Tibial nerve (tissue), 4 donors: ENCODE results near the gene ATP6V1E1. TPM values are rescaled to one million over a fixed set of nuclear protein-coding genes. Genes with fewer than 3 reads are reported as not detected.

Source experiments
- DNase-seq, 2 donors: peaks; one replicate each; pipeline ENCODE4 v3.0.0-alpha.2; 2019; ENCODE audit warnings: low spot score in 2 of 2
- H3K27ac ChIP-seq, 4 donors: fragments of 200-600 bp; sonication (generic) in 3 of 4; one replicate each; pipeline ENCODE4 v1.5.1; 2017 to 2019; ENCODE audit warnings: mild to moderate bottlenecking in 1 of 4
- H3K27me3 ChIP-seq, 2 donors: fragments of 200-600 bp; sonication (generic) in 1 of 2; one replicate each; pipeline versions ENCODE4 v1.5.1 to v1.6.0; 2017 to 2019
- H3K36me3 ChIP-seq, 3 donors: fragments of 200-600 bp; sonication (generic); one replicate each; pipeline ENCODE4 v1.5.1; 2018 to 2019
- H3K4me1 ChIP-seq, 4 donors: fragments of 200-600 bp; sonication (generic) in 3 of 4; one replicate each; pipeline ENCODE4 v1.5.1; 2017 to 2019
- H3K4me3 ChIP-seq, 4 donors: fragments of 200-600 bp; sonication (generic) in 3 of 4; one replicate each; pipeline ENCODE4 v1.5.1; 2017 to 2019; ENCODE audit warnings: mild to moderate bottlenecking in 1 of 4, moderate library complexity in 1 of 4
- H3K9me3 ChIP-seq, 4 donors: fragments of 200-600 bp; sonication (generic) in 3 of 4; one replicate each; pipeline ENCODE4 v1.5.1; 2017 to 2019
- CTCF ChIP-seq, 5 experiments: fragments of 200-600 bp in 3 of 5; fragments of 450-650 bp in 2 of 5; sonication (generic) in 3 of 5; IDR thresholded peaks; one replicate each; pipeline ENCODE4 v1.5.1; 2016 to 2019; ENCODE audit warnings: antibody characterized with exemption in 5 of 5, mild to moderate bottlenecking in 3 of 5, moderate library complexity in 2 of 5
- EP300 ChIP-seq, 2 donors: sonication (generic); formaldehyde crosslinking; IDR thresholded peaks; one replicate each; pipeline ENCODE4 v1.6.1; 2017; ENCODE audit warnings: antibody characterized with exemption in 2 of 2, mild to moderate bottlenecking in 1 of 2
- POLR2A ChIP-seq, 2 donors: fragments of 450-650 bp; IDR thresholded peaks; one replicate each; pipeline ENCODE4 v1.6.1; 2017; ENCODE audit warnings: antibody characterized with exemption in 2 of 2, mild to moderate bottlenecking in 2 of 2, moderate library complexity in 2 of 2
- WGBS, 2 donors: methylation state at CpG; one replicate each; pipeline ENCODE4 v1.1.5; 2018; 5-methylcytosine and 5-hydroxymethylcytosine counted together
- total RNA-seq, 4 donors: library from RNA; depleted of rRNA; stranded (reverse); fragments of >200 nt; gene quantifications; one replicate each; pipeline ENCODE4 v1.1.0, GENCODE V29; 2016

The ATP6V1E1 gene
- total RNA-seq, 4 donors from 2014 or later: 94.3 to 138 (median 120) TPM

- no peaks in the 10 kb centered on the region for H3K9me3 ChIP-seq
- WGBS, 2 donors: 0% methylated on average over 1 of the region's 1 CpG
- H3K4me1 ChIP-seq: peaks cover 0 to 34% (median 17%) of the 10 kb centered on the region in 4 donors
- no peaks in the 10 kb centered on the region for H3K27me3 ChIP-seq
- H3K27ac ChIP-seq: peak overlapping the region; percentile 86 to 97 (median 94)
- no peak for DNase-seq
- peak overlapping the region; percentile 92 to 100 (median 96) for H3K4me3 ChIP-seq
- H3K36me3 ChIP-seq: peaks cover 0 to 22% (median 0%) of the 10 kb centered on the region in 3 donors
- TF ChIP-seq POLR2A (IDR thresholded peaks at IDR 0.05) (no peak), CTCF (IDR thresholded peaks at IDR 0.05) (no peak), EP300 (IDR thresholded peaks at IDR 0.05) (no peak)
These were observed 582 bp upstream of the ATP6V1E1 start for GRCh38 chr22:17629173-17629489.

- no peaks in the 10 kb centered on the region for H3K27me3 ChIP-seq
- H3K27ac ChIP-seq: peak overlapping the region; percentile 86 to 97 (median 94)
- DNase-seq: no peak
- H3K4me1 ChIP-seq: peaks cover 0 to 40% (median 17%) of the 10 kb centered on the region in 4 donors
- 18 to 20% methylated on average over 24 of the region's 24 CpGs for WGBS, 2 donors
- H3K36me3 ChIP-seq: peaks cover 0 to 27% (median 0%) of the 10 kb centered on the region in 3 donors
- no peaks in the 10 kb centered on the region for H3K9me3 ChIP-seq
- TF ChIP-seq POLR2A (IDR thresholded peaks at IDR 0.05) (no peak), CTCF (IDR thresholded peaks at IDR 0.05) (no peak), EP300 (IDR thresholded peaks at IDR 0.05) (no peak)
- peak overlapping the region; percentile 92 to 100 (median 96) for H3K4me3 ChIP-seq
These were observed 566 bp downstream of the ATP6V1E1 start for GRCh38 chr22:17627961-17628405.

- Histone ChIP-seq H3K27me3 (no peaks in the 10 kb centered on the region), H3K4me1 (peaks cover 0 to 12% (median 0%) of the 10 kb centered on the region in 4 donors), H3K9me3 (no peaks in the 10 kb centered on the region), H3K4me3 (no peak overlapping the region), H3K36me3 (peaks cover 0 to 80% (median 0%) of the 10 kb centered on the region in 3 donors), H3K27ac (no peak overlapping the region)
- TF ChIP-seq EP300 (IDR thresholded peaks at IDR 0.05): no peak
- no peak for TF ChIP-seq CTCF (IDR thresholded peaks at IDR 0.05)
- no peak for TF ChIP-seq POLR2A (IDR thresholded peaks at IDR 0.05)
- WGBS, 2 donors: 93 to 94% methylated on average over 7 of the region's 7 CpGs
- DNase-seq: no peak
These were observed 15.3 kb downstream of the ATP6V1E1 start for GRCh38 chr22:17613280-17613679.

- no peaks in the 10 kb centered on the region for H3K9me3 ChIP-seq
- H3K4me3 ChIP-seq: no peak overlapping the region
- WGBS, 2 donors: 92 to 94% methylated on average over 3 of the region's 3 CpGs
- H3K4me1 ChIP-seq: peaks cover 0 to 23% (median 0%) of the 10 kb centered on the region in 4 donors
- H3K36me3 ChIP-seq: peaks cover 0 to 79% (median 0%) of the 10 kb centered on the region in 3 donors
- no peak for DNase-seq
- H3K27ac ChIP-seq: no peak overlapping the region
- H3K27me3 ChIP-seq: no peaks in the 10 kb centered on the region
- TF ChIP-seq CTCF (IDR thresholded peaks at IDR 0.05) (no peak), EP300 (IDR thresholded peaks at IDR 0.05) (no peak), POLR2A (IDR thresholded peaks at IDR 0.05) (no peak)
These were observed 16.5 kb downstream of the ATP6V1E1 start for GRCh38 chr22:17612057-17612456.

GRCh38 chr22:17607891-17608521 lies 20.5 kb downstream of the ATP6V1E1 start:
- DNase-seq: no peak

More at GRCh38 chr22:17607891-17608521, 20.5 kb downstream of the ATP6V1E1 start:
- Histone ChIP-seq H3K4me3 (no peak overlapping the region), H3K9me3 (no peaks in the 10 kb centered on the region), H3K36me3 (peaks cover 0 to 55% (median 0%) of the 10 kb centered on the region in 3 donors), H3K4me1 (peaks cover 0 to 36% (median 0%) of the 10 kb centered on the region in 4 donors), H3K27me3 (no peaks in the 10 kb centered on the region), H3K27ac (peak overlapping the region in 2 of 4 donors; percentile 47 to 62)
- 75 to 76% methylated on average over 4 of the region's 4 CpGs for WGBS, 2 donors
- TF ChIP-seq EP300 (IDR thresholded peaks at IDR 0.05): no peak
- no peak for TF ChIP-seq CTCF (IDR thresholded peaks at IDR 0.05)
- TF ChIP-seq POLR2A (IDR thresholded peaks at IDR 0.05): no peak
